GM12874 (cell line): ENCODE results near the gene SOBP.

Experiments used
- TF ChIP-seq, protein P1 (sequence below): IDR thresholded peaks from 2 replicates; pipeline ENCODE4 v1.5.1; 2011; ENCODE audit warnings: low read depth, mild to moderate bottlenecking, control low read depth, low read length, moderate library complexity; ENCODE audit not compliant: insufficient read depth

Gene SOBP

DNA sequence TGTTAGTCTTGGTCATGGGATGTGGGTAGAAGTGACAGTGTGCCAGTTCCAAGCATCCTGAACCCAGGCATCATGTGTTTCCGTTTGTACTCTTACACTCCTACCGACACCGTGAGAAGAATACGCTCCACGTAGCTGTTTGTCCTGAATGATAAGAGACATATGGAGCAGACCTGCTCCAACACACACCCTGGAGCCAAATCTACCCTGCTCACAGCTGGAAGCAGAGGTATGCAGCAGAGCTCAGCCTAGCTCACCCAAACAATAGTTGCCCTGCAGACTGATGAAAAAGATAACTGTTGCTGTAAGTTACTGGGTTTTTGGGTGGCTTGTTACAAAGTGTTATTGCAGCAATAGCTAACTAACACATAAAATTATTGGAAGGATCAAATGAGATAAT, 16.3 kb upstream of the SOBP start:
- TF ChIP-seq, protein P1, sequence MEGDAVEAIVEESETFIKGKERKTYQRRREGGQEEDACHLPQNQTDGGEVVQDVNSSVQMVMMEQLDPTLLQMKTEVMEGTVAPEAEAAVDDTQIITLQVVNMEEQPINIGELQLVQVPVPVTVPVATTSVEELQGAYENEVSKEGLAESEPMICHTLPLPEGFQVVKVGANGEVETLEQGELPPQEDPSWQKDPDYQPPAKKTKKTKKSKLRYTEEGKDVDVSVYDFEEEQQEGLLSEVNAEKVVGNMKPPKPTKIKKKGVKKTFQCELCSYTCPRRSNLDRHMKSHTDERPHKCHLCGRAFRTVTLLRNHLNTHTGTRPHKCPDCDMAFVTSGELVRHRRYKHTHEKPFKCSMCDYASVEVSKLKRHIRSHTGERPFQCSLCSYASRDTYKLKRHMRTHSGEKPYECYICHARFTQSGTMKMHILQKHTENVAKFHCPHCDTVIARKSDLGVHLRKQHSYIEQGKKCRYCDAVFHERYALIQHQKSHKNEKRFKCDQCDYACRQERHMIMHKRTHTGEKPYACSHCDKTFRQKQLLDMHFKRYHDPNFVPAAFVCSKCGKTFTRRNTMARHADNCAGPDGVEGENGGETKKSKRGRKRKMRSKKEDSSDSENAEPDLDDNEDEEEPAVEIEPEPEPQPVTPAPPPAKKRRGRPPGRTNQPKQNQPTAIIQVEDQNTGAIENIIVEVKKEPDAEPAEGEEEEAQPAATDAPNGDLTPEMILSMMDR, result no peak

DNA sequence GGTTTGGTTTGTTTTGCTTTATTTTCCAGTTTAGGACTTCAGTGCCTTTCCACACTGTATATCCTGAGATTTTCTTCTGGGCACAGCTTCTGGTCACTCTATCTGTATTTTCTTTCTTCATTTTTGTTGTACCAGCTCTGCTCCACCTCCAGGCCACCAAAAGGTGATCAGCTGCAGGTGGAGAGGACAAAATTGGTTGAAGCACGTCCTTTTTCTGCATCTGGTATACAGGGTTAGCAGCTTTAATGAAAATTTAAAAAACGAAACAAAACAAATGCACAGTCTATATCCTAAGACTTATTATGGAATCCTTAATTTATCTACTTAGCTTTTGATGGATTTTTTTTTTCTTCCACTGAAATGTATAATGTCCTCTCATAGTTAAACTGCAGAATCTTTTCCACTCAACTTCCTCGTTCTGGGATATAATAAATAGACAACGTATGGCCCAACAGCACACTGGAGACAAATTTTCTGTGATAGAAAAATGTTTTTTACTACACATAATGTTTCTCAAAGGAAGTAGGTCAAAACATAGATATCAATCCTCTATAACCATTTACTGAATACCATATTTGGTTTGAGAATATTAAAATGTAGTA, 10.7 kb upstream of the SOBP start:
- TF ChIP-seq, protein P1, result no peak

DNA sequence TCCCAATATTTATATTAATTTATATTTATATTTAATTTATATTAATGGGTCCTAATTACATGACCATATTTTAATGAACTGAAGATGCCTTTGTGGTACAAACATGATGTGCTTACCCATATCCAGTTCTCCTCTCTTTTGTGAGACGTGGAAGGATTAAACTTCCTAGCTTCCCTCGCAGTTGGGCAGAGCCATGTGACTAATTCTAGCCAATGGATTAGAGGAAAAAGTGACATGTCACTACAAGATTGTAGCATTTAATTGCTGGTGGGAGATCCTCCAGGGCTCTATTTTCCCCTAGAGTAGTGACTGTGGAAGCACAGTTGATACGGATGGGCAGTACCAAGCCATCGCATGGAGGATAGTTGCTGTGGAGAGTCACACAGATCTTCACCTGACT, 4.8 kb upstream of the SOBP start:
- TF ChIP-seq, protein P1, result no peak

DNA sequence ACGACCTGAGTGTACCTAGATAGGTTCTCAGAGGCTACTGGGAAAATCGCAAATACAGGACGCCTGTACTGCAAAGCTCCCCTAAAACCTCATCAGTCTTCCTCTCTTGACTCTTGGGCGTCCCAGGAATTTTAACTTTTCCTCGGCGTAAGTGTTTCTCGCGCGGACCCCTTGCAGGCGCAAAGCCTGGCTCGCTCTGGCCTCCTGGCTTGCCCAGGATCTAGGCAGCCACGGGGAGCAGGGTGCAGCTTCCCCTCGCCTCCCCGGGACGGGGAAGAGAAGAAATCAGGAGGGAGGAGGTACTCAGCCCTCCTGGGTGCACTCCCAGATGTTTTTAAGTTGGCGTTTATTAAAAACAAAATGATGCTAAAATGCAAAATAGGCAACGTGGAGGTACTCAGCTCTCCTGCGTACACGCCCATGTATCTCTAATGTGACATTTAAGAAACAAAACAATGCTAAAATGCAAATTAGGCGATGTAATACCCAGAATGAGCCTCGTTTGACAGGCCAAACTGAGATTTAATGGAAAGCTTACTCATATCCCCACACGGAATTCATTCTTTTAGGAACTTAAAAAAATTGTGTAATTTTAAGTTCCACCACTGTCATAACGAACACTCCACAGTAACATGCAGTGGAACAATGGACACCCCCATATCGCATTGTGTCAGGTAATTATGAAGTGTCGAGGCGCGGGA, 1.6 kb upstream of the SOBP start:
- TF ChIP-seq, protein P1, result no peak

DNA sequence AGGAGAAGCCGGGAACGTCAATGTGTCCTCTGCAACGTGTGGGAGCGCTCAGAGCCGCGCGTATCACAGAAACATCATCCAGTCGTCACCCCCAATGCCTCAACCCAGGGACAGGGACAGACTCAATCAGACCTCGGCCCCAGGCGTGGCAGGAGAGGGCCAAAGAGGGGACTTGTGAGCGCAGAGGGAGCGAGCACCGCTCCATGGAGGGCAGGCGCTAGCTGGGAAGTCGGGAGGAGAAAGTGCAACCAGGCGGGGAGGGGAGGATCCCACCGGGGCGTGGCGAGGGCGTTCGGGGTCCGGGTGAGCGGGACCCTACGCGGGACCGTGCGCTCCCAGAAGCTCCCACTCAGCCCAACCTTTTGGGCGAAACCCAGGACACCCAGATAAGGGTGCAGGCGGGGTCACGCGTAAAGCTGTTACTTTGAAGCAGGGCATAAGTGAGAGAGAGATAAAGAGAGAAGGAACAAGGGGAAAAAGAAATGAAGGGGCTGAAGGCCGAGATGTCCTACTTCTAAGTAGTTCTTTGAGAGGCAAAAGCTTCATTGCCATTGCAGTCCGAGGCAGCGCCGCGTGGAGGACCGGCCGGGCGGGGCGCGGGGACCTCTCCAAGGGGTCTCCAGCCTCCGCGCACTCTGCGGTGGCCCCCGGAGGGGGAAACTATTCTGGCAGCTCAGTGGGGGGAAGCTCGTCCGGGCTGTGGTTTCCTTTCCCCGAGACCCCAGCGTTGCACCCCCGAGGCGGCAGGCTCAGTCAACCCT, 862 bp upstream of the SOBP start:
- TF ChIP-seq, protein P1, result no peak

DNA sequence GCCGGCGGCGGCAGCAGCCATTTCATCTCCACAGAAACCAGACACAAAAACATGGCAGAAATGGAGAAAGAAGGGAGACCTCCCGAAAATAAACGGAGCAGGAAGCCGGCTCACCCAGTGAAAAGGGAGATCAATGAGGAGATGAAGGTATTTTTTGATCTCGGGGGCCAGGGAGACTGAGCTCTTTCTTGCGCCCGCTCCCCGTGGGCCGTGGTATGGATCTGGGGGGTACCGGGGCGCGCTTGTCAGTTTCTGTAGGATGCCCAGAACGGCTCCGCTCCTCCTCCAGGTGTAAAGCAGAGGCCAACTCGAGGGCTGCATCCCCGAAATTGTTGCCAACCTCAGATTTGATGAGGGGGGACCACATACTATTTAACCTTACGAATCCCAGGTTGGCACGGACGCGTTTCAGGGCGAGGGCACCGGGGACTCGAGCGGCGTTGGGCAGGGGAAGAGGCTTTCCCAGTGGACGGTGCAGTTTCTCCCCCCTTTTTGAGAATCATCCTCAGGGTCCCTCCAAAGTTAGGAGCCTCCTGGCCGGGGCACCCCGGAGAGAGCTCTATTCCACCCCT, 735 bp downstream of the SOBP start:
- TF ChIP-seq, protein P1, result no peak

DNA sequence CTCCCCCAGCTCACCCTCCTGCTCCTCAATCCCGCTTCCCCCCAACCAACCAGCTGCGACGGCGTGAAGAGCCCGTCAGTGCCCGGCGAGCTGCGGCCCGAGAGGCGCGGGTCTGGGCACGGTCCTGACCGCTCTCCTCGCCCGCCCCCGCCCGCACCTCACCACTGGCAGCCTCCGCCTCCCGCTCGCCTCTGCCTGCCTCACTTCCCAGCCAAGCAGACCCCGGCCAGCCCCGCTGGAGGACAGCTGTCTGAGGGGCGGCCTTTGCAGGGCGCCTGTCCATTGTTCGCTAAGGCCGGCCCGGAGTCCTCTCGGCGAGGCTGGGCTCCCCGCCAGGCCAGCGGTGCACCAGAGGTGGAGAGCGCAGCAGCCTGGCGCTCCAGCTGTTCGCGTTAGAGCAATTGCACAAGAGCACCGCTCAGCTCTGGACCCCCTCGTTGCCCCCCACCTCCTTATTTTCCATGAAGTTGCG, 1.3 kb downstream of the SOBP start:
- TF ChIP-seq, protein P1, result no peak
